ENCODE results near the gene IL1RAPL1. TPM values are rescaled to one million over a fixed set of nuclear protein-coding genes. Genes with fewer than 3 reads are reported as not detected.

The IL1RAPL1 gene
- total RNA-seq, 2 donors from 2014 or later, result 0.66 to 1.1 TPM

DNA sequence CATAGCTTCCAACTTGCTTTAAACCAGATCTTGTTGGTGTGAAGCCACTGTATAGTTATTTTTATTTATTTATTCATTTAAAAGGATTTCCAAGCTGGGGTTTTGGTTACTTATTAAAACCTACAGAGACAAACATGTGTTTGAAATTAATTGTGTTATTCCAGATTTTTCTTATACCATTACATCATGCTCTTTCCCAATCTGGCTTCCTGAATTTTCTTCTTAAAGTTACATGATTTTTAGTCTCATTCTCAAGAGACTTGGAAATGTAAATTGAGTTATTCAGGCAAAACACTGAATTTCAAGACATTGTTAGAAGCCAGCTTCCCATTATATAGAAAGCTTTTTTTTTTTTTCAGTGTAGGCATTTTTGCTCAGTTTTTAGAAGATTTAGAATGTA is 381.9 kb downstream of the IL1RAPL1 start:
- H3K27ac ChIP-seq (ENCODE audit: low read depth, low read length), result no peak overlapping the region
- no peak overlapping the region for H3K4me3 ChIP-seq (ENCODE audit: low read length)
- no peaks in the 10 kb centered on the region for H3K27me3 ChIP-seq (ENCODE audit: control insufficient read depth, insufficient read depth, low read length, poor library complexity, severe bottlenecking)
- no peaks in the 10 kb centered on the region for H3K27me3 Mint-ChIP-seq (ENCODE audit: insufficient read depth)
- DNase-seq, result no peak
- TF ChIP-seq, protein P1, sequence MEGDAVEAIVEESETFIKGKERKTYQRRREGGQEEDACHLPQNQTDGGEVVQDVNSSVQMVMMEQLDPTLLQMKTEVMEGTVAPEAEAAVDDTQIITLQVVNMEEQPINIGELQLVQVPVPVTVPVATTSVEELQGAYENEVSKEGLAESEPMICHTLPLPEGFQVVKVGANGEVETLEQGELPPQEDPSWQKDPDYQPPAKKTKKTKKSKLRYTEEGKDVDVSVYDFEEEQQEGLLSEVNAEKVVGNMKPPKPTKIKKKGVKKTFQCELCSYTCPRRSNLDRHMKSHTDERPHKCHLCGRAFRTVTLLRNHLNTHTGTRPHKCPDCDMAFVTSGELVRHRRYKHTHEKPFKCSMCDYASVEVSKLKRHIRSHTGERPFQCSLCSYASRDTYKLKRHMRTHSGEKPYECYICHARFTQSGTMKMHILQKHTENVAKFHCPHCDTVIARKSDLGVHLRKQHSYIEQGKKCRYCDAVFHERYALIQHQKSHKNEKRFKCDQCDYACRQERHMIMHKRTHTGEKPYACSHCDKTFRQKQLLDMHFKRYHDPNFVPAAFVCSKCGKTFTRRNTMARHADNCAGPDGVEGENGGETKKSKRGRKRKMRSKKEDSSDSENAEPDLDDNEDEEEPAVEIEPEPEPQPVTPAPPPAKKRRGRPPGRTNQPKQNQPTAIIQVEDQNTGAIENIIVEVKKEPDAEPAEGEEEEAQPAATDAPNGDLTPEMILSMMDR (conservative IDR thresholded peaks at IDR 0.05), result no peak
- no peaks in the 10 kb centered on the region for H3K4me1 ChIP-seq (ENCODE audit: control insufficient read depth, insufficient read depth, low read length)
- no peak overlapping the region for H3K27ac Mint-ChIP-seq
- H3K9me3 ChIP-seq (ENCODE audit: control insufficient read depth, low read length), result no peaks in the 10 kb centered on the region
- no peak overlapping the region for H3K4me3 Mint-ChIP-seq
- H3K4me1 Mint-ChIP-seq, result no peaks in the 10 kb centered on the region
- no peak overlapping the region for H3K9ac ChIP-seq (ENCODE audit: extremely low read depth, low read length, poor library complexity, severe bottlenecking)
- no peaks in the 10 kb centered on the region for H3K36me3 ChIP-seq (ENCODE audit: control insufficient read depth, insufficient read depth, low read length)
- peaks cover 2% of the 10 kb centered on the region for H3K36me3 Mint-ChIP-seq (ENCODE audit: low read depth)
- H3K9me3 Mint-ChIP-seq, result peaks cover 2% of the 10 kb centered on the region

DNA sequence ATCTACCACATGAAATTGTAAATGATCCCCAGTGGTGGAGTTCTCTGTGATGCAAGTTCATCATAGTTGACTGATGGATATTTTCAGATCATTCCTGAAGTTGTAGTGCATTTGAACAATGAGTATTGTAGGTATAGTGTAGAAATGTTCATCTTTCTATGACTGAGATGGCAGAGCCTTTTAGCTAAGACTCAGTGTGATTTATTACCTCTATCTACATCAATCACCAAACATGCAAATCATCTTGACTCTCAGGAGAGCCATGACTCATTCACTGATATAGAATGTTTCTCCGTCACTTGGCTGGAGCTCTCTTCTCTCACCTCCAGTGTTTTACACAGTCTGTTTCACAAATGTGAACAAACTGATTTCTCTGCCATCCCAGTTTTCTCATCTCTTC is 392.6 kb downstream of the IL1RAPL1 start:
- TF ChIP-seq, protein P1 (conservative IDR thresholded peaks at IDR 0.05), result no peak
- Histone ChIP-seq H3K9ac (ENCODE audit: extremely low read depth, low read length, poor library complexity, severe bottlenecking) (no peak overlapping the region), H3K4me3 (ENCODE audit: low read length) (no peak overlapping the region), H3K36me3 (ENCODE audit: control insufficient read depth, insufficient read depth, low read length) (no peaks in the 10 kb centered on the region), H3K27me3 (ENCODE audit: control insufficient read depth, insufficient read depth, low read length, poor library complexity, severe bottlenecking) (no peaks in the 10 kb centered on the region), H3K9me3 (ENCODE audit: control insufficient read depth, low read length) (no peaks in the 10 kb centered on the region), H3K27ac (ENCODE audit: low read depth, low read length) (no peak overlapping the region), H3K4me1 (ENCODE audit: control insufficient read depth, insufficient read depth, low read length) (no peaks in the 10 kb centered on the region)
- H3K27me3 Mint-ChIP-seq (ENCODE audit: insufficient read depth), result no peaks in the 10 kb centered on the region
- peaks cover 7% of the 10 kb centered on the region for H3K4me1 Mint-ChIP-seq
- 96% methylated on average over 1 of the region's 1 CpG; no CpG with 5 or more reads in 1 of the 2 experiments for WGBS, 2 experiments (ENCODE audit: insufficient coverage in 1 of 2, insufficient read length in 1 of 2)
- no peaks in the 10 kb centered on the region for H3K36me3 Mint-ChIP-seq (ENCODE audit: low read depth)
- no peak overlapping the region for H3K4me3 Mint-ChIP-seq
- H3K9me3 Mint-ChIP-seq, result no peaks in the 10 kb centered on the region
- no peak for DNase-seq
- H3K27ac Mint-ChIP-seq, result no peak overlapping the region

GRCh38 chrX:28981952-28982351 is 394.7 kb downstream of the IL1RAPL1 start:
- Histone ChIP-seq H3K27ac (ENCODE audit: low read depth, low read length) (no peak overlapping the region), H3K9ac (ENCODE audit: extremely low read depth, low read length, poor library complexity, severe bottlenecking) (no peak overlapping the region), H3K36me3 (ENCODE audit: control insufficient read depth, insufficient read depth, low read length) (no peaks in the 10 kb centered on the region), H3K27me3 (ENCODE audit: control insufficient read depth, insufficient read depth, low read length, poor library complexity, severe bottlenecking) (no peaks in the 10 kb centered on the region), H3K9me3 (ENCODE audit: control insufficient read depth, low read length) (no peaks in the 10 kb centered on the region), H3K4me3 (ENCODE audit: low read length) (no peak overlapping the region), H3K4me1 (ENCODE audit: control insufficient read depth, insufficient read depth, low read length) (no peaks in the 10 kb centered on the region)
- Mint-ChIP-seq H3K27ac (no peak overlapping the region), H3K4me1 (peaks cover 7% of the 10 kb centered on the region), H3K9me3 (no peaks in the 10 kb centered on the region), H3K4me3 (no peak overlapping the region), H3K27me3 (ENCODE audit: insufficient read depth) (no peaks in the 10 kb centered on the region), H3K36me3 (ENCODE audit: low read depth) (no peaks in the 10 kb centered on the region)
- DNase-seq, result no peak
- TF ChIP-seq, protein P1 (conservative IDR thresholded peaks at IDR 0.05), result no peak
